MM.1S (cell line): ENCODE data around the gene DTX3L.
"Not testable (repeated sequence)": the region's sequence is repeated elsewhere in the genome, so short reads cannot be mapped to it uniquely, and the experiment has no call there.

ENCODE experiments used
- DNase-seq: peaks from one replicate; pipeline ENCODE4 v3.0.0-alpha.2; 2015
- H2AFZ ChIP-seq: fragments of 300-600 bp; sonication (generic); 2 replicates; pipeline ENCODE4 v1.6.0; 2016; ENCODE audit warnings: antibody characterized with exemption, low read length
- H3F3A ChIP-seq: fragments of 300-600 bp; sonication (generic); 2 replicates; pipeline ENCODE4 v1.6.1; 2016; ENCODE audit warnings: mild to moderate bottlenecking, antibody characterized with exemption, low read length, moderate library complexity, mixed read lengths; ENCODE audit not compliant: insufficient read depth
- H3K27ac ChIP-seq: fragments of 300-600 bp; sonication (generic); 2 replicates; pipeline ENCODE4 v1.5.1; 2016; ENCODE audit warnings: mild to moderate bottlenecking, low read length
- H3K27me3 ChIP-seq: fragments of 300-600 bp; sonication (generic); replicated peaks from 2 replicates; pipeline ENCODE4 v1.6.0; 2016; ENCODE audit warnings: low read length; ENCODE audit not compliant: insufficient read depth
- H3K36me3 ChIP-seq: fragments of 300-600 bp; sonication (generic); replicated peaks from 2 replicates; pipeline ENCODE4 v1.6.1; 2016; ENCODE audit warnings: mild to moderate bottlenecking, low read length, mixed read lengths; ENCODE audit not compliant: insufficient read depth
- H3K4me1 ChIP-seq: fragments of 300-600 bp; sonication (generic); 2 replicates; pipeline ENCODE4 v1.6.1; 2016; ENCODE audit warnings: low read length, mixed read lengths
- H3K4me2 ChIP-seq: fragments of 300-600 bp; sonication (generic); 2 replicates; pipeline ENCODE4 v1.6.0; 2016; ENCODE audit warnings: low read depth, low read length
- H3K4me3 ChIP-seq: fragments of 300-600 bp; sonication (generic); 2 replicates; pipeline ENCODE4 v1.5.1; 2016; ENCODE audit warnings: low read length, mixed read lengths
- H3K79me2 ChIP-seq: fragments of 300-600 bp; sonication (generic); 2 replicates; pipeline ENCODE4 v1.6.1; 2016; ENCODE audit warnings: mixed run types, low read length, mixed read lengths
- H3K9ac ChIP-seq: fragments of 300-600 bp; sonication (generic); 2 replicates; pipeline ENCODE4 v1.6.1; 2016; ENCODE audit warnings: low read length, mixed read lengths
- H3K9me2 ChIP-seq: fragments of 300-600 bp; sonication (generic); replicated peaks from 2 replicates; pipeline ENCODE4 v1.6.1; 2016; ENCODE audit warnings: mild to moderate bottlenecking, low read length, mixed read lengths; ENCODE audit not compliant: insufficient read depth
- H3K9me3 ChIP-seq: fragments of 300-600 bp; sonication (generic); replicated peaks from 2 replicates; pipeline ENCODE4 v1.6.1; 2016; ENCODE audit warnings: mild to moderate bottlenecking, low read length, mixed read lengths; ENCODE audit not compliant: insufficient read depth
- H4K20me1 ChIP-seq: fragments of 300-600 bp; sonication (generic); 2 replicates; pipeline ENCODE4 v1.6.1; 2016; ENCODE audit warnings: mild to moderate bottlenecking, low read length, moderate library complexity, mixed read lengths; ENCODE audit not compliant: insufficient read depth
- CTCF ChIP-seq: fragments of 300-600 bp; sonication (generic); IDR thresholded peaks from 2 replicates; pipeline ENCODE4 v1.5.1; 2016; ENCODE audit warnings: antibody characterized with exemption, low read length, mixed read lengths
- EZH2 ChIP-seq: fragments of 300-600 bp; sonication (generic); optimal IDR thresholded peaks from 2 replicates; pipeline ENCODE3; 2017; ENCODE audit warnings: low read depth, mild to moderate bottlenecking, antibody characterized with exemption, low read length, mixed read lengths
- EZH2phosphoT487 ChIP-seq: fragments of 300-600 bp; sonication (generic); IDR thresholded peaks from 2 replicates; pipeline ENCODE4 v1.6.1; 2018; ENCODE audit warnings: antibody characterized with exemption, low read length

Gene DTX3L

DNA sequence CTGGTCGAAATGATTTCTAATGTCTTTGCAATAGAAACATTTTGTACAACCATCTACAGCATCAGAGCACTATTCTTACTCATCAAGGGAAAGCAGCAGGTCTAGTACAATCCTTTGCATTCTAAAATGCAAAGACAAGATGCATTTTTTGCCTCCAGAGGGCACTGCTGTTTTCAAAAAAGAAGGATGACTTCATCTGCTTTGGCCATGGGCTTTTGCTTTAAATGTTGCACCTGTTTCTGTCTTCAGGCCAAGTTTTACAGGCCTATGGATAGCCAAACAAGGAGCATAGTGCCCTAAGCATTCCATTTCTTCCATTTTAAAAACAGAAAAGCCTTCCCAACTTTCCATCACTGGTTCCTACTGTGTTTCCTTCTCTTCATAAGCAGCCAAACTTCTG, 3.5 kb upstream of the DTX3L start:
- H3F3A ChIP-seq: no peaks in the 10 kb centered on the region
- H3K4me3 ChIP-seq: no peak overlapping the region
- no peaks in the 10 kb centered on the region for H3K79me2 ChIP-seq
- no peaks in the 10 kb centered on the region for H3K9me3 ChIP-seq
- H3K4me2 ChIP-seq: no peak overlapping the region
- H2AFZ ChIP-seq: no peak overlapping the region
- no peak overlapping the region for H3K9ac ChIP-seq
- TF ChIP-seq EZH2phosphoT487 (no peak), CTCF (peak; percentile 65), EZH2 (no peak)
- H3K9me2 ChIP-seq: no peaks in the 10 kb centered on the region
- H4K20me1 ChIP-seq: no peaks in the 10 kb centered on the region
- H3K36me3 ChIP-seq: no peaks in the 10 kb centered on the region
- no peaks in the 10 kb centered on the region for H3K4me1 ChIP-seq
- no peaks in the 10 kb centered on the region for H3K27me3 ChIP-seq
- no peak overlapping the region for H3K27ac ChIP-seq
- DNase-seq: peak; percentile 79

GRCh38 chr3:122562923-122563716, 1.0 kb upstream of the DTX3L start:
- H2AFZ ChIP-seq: no peak overlapping the region
- no peak overlapping the region for H3K9ac ChIP-seq
- H3K27ac ChIP-seq: no peak overlapping the region
- H4K20me1 ChIP-seq: no peaks in the 10 kb centered on the region
- H3K36me3 ChIP-seq: no peaks in the 10 kb centered on the region
- H3F3A ChIP-seq: no peaks in the 10 kb centered on the region
- no peaks in the 10 kb centered on the region for H3K9me2 ChIP-seq
- TF ChIP-seq EZH2 (no peak), CTCF (no peak), EZH2phosphoT487 (no peak)
- no peak for DNase-seq
- H3K9me3 ChIP-seq: no peaks in the 10 kb centered on the region
- no peak overlapping the region for H3K4me2 ChIP-seq
- no peaks in the 10 kb centered on the region for H3K79me2 ChIP-seq
- H3K4me3 ChIP-seq: no peak overlapping the region
- no peaks in the 10 kb centered on the region for H3K4me1 ChIP-seq
- no peaks in the 10 kb centered on the region for H3K27me3 ChIP-seq

DNA sequence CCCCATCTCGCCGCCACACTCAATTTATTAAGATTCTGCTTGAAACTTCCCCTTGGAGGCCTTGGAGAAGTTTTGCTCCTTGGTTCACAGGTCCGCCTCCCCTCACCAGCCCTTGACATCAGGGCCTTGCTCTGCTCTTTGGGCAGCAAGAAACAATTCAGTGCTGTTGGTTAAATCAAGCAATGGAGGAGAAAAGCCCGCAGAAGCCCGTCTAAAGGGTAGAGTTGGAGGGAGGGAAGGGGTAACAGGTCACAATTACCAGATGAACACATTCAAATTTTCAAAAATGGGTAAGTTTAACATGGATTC, 467 bp upstream of the DTX3L start:
- Histone ChIP-seq H3K79me2 (no peaks in the 10 kb centered on the region), H3K27ac (no peak overlapping the region)

GRCh38 chr3:122568131-122568530, 4.0 kb downstream of the DTX3L start:
- H3K9ac ChIP-seq, H3K79me2 ChIP-seq, H3K9me2 ChIP-seq, H2AFZ ChIP-seq, H3K4me3 ChIP-seq, H3K36me3 ChIP-seq, DNase-seq, H3F3A ChIP-seq, H3K4me2 ChIP-seq, H3K27me3 ChIP-seq, H3K9me3 ChIP-seq, H3K27ac ChIP-seq, H3K4me1 ChIP-seq, H4K20me1 ChIP-seq: not testable (repeated sequence)

More for the DNA sequence above, 467 bp upstream of the DTX3L start:
- Histone ChIP-seq H3K4me2 (peak overlapping the region; percentile 83), H3K9me3 (no peaks in the 10 kb centered on the region), H3K27me3 (no peaks in the 10 kb centered on the region), H3K9ac (peak overlapping the region; percentile 68; the same call in 1 of the 2 replicates), H3K36me3 (no peaks in the 10 kb centered on the region), H3K9me2 (no peaks in the 10 kb centered on the region), H2AFZ (peak overlapping the region; percentile 92), H3K4me1 (no peaks in the 10 kb centered on the region), H3K4me3 (peak overlapping the region; percentile 65), H3F3A (no peaks in the 10 kb centered on the region), H4K20me1 (no peaks in the 10 kb centered on the region)
- TF ChIP-seq EZH2: no peak
- no peak for TF ChIP-seq CTCF
- DNase-seq: no peak
